GM12891 (cell line): ENCODE results near the gene MAGEB10.

Experiments
- DNase-seq: peaks from one replicate; pipeline ENCODE4 v3.0.0; 2011; ENCODE audit warnings: low spot score; ENCODE audit not compliant: insufficient read length
- FAIRE-seq: peaks from 2 replicates; lab custom pipeline; 2011; peaks lifted over from hg19 to GRCh38; lab: Jason Lieb, UNC
- PAX5 ChIP-seq: IDR thresholded peaks from 2 replicates; pipeline ENCODE4 v1.6.1; 2011; ENCODE audit warnings: low read length, moderate library complexity, mild to moderate bottlenecking; ENCODE audit not compliant: insufficient read depth, severe bottlenecking
- POLR2A ChIP-seq: IDR thresholded peaks from 2 replicates; pipeline ENCODE4 v1.6.1; 2011; ENCODE audit warnings: low read depth, low read length, control low read depth
- POLR2AphosphoS5 ChIP-seq: IDR thresholded peaks from 2 replicates; pipeline ENCODE4 v1.6.1; 2011; ENCODE audit warnings: low read depth, low read length, control low read depth
- POU2F2 ChIP-seq: IDR thresholded peaks from 2 replicates; pipeline ENCODE4 v1.6.1; 2011; ENCODE audit warnings: low read depth, mild to moderate bottlenecking, control low read depth, low read length, moderate library complexity
- SPI1 ChIP-seq: IDR thresholded peaks from 2 replicates; pipeline ENCODE4 v1.6.1; 2011; ENCODE audit warnings: low read depth, low read length, control low read depth
- TAF1 ChIP-seq: IDR thresholded peaks from 2 replicates; pipeline ENCODE4 v1.6.1; 2011; ENCODE audit warnings: low read depth, low read length, control low read depth

MAGEB10 gene

DNA sequence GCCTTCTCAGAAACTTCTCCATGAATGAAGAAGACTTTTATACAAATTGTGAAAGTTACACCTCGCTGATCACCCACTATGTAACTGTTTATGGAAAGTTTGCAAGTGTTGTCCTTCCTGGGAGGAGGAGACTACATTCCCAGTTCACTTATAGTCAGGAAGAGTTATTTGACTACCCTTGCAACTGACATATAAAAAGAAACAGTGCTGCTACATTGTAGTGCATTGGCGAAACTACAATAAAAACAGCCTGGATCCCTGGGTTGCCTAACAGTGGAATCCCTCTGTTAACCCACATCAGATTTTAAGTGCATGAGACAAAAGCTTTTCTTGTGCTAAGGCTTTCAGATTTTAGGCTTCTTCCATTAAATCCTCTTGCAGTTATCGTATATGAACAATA is 30.4 kb downstream of the MAGEB10 start:
- no peak for DNase-seq
- no peak for FAIRE-seq
- TF ChIP-seq TAF1 (no peak), POLR2AphosphoS5 (no peak), PAX5 (no peak), SPI1 (no peak), POLR2A (no peak), POU2F2 (no peak)

DNA sequence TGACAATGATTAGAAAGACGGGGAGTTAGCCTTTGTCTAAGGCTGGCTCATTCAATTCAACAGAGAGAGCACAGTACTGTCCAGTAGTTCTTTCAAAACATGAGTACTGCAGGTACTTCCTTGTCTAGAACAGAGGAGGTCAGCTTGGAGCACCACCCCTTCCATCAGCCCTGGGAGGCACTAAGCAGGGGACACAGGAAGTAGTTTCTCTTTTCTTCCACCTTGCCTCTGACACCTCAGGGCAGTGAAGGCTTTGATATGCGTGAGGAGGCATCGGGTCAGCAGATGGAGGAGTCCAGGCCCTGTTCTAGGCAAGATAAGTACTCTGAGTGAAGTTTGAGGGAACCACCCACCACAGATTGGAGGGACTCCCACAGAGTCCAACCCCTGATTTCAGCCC is 33.1 kb downstream of the MAGEB10 start:
- FAIRE-seq = no peak
- TF ChIP-seq POU2F2 (no peak), SPI1 (no peak), TAF1 (no peak), POLR2AphosphoS5 (no peak), POLR2A (no peak), PAX5 (no peak)
- DNase-seq = no peak

DNA sequence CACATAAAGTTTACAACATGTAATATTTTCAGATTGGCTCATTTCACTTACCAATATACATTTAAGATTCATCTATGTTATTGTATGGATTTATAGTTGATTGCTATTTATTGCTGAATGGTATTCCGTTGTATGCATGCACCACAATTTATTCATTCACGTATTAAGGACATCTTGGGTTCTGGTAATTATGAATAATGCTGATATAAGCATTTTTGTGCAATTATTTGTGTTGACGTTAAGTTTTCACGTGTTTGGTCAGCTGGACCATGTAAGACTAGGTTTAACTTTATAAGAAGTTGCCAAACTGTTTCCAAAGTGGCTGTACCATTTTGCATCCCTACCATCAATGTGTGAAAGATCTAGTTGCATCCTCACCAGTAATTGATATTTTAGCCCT is 35.1 kb downstream of the MAGEB10 start:
- TF ChIP-seq POU2F2 = no peak
- TF ChIP-seq TAF1 = no peak
- no peak for TF ChIP-seq PAX5
- TF ChIP-seq POLR2AphosphoS5 = no peak
- TF ChIP-seq POLR2A = no peak
- TF ChIP-seq SPI1 = no peak
- DNase-seq = no peak
- no peak for FAIRE-seq

GRCh38 chrX:27860337-27860736 is 52.5 kb downstream of the MAGEB10 start:
- DNase-seq (no peak), FAIRE-seq (no peak)
- TF ChIP-seq PAX5 (no peak), SPI1 (no peak), POU2F2 (no peak), TAF1 (no peak), POLR2AphosphoS5 (no peak), POLR2A (no peak)

- no peak for DNase-seq
- TF ChIP-seq TAF1 (no peak), POLR2A (no peak)
- no peak for FAIRE-seq
These were observed 56.0 kb downstream of the MAGEB10 start for GRCh38 chrX:27863809-27864208.
